ENCODE results near the gene CEACAM1.

- TF ChIP-seq CTCF (IDR thresholded peaks at IDR 0.05): no peak
- TF ChIP-seq SIN3A (IDR thresholded peaks at IDR 0.05; ENCODE audit: borderline replicate concordance, insufficient read depth, low read depth, low read length): no peak
Measured at GRCh38 chr19:42478765-42479311, 49.4 kb downstream of the CEACAM1 start.
